ENCODE results near the gene SDCCAG8. TPM values are rescaled to one million over a fixed set of nuclear protein-coding genes. Genes with fewer than 3 reads are reported as not detected.
A peak's percentile ranks its signal among the peaks of the same experiment; 100 is the strongest.

SDCCAG8 gene
- total and polyA plus RNA-seq, 2 of the 8 experiments (the other 6 are each of a cell fraction or from before 2014, with no cell fraction given): 15.6 to 21.0 TPM

DNA sequence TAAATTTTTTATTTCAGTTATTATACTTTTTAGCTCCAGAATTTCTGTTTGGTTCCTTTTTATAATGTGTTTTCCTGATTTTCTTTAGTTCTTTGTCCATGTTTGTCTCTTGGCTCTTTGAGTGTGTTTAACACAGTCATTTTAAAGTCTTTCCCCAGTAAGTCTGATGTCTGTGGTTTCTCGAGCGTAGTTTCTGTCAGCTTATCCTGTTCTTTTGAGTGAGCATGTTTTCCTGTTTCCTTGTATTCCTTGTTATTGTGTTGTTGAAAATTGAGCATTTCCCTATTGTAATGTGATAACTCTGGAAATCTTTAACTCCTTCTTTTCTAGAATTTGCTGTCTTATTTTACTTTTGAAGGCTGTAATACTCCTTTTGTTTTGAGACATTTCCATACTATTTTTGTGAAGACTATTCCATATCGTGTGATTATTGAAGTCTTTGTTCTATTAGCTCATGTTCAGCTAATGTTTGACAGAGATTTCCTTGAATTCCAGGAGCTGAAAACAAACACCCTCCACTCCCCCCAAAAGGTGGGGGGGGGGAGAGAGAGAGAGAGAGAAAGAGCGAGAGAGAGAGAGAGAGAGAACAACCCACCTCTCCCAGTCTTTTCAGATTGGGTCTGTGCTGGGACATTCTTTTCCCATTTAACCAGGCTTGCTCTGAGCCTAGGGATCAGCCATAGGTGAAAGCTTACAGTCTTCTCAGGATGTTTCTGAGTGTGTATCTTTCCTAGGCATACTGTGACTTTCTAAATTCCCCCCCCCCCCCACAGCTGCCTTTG, 38.3 kb downstream of the SDCCAG8 start:
- Histone ChIP-seq H2BK12ac (ENCODE audit: low read depth, low read length) (no peak overlapping the region), H3K4me3 (ENCODE audit: extremely low read depth in 1 of 4, insufficient read depth in 2 of 4, low read depth in 3 of 4, low read length in 4 of 4) (no peak overlapping the region), H3K9me3 (ENCODE audit: insufficient read depth in 2 of 2, low read depth in 1 of 2, low read length in 1 of 2) (no peaks in the 10 kb centered on the region), H4K20me1 (replicated peaks in 1 of 2; ENCODE audit: control insufficient read depth in 1 of 2, insufficient read depth in 2 of 2, low read length in 2 of 2) (peaks cover 0 to 1% of the 10 kb centered on the region in 2 experiments), H3K27me3 (replicated peaks in 1 of 4; ENCODE audit: control insufficient read depth in 3 of 4, extremely low read depth in 1 of 4, insufficient read depth in 3 of 4, low read length in 3 of 4) (no peaks in the 10 kb centered on the region), H3K23ac (ENCODE audit: insufficient read length) (no peak overlapping the region), H2BK5ac (ENCODE audit: low read depth, low read length) (no peak overlapping the region), H2AK5ac (ENCODE audit: low read depth, low read length) (no peak overlapping the region), H3K18ac (ENCODE audit: extremely low read depth, low read length) (no peak overlapping the region), H3K36me3 (ENCODE audit: control insufficient read depth in 2 of 4, insufficient read depth in 4 of 4, low read length in 3 of 4) (no peaks in the 10 kb centered on the region), H3K14ac (ENCODE audit: insufficient read length) (no peak overlapping the region), H3K79me2 (ENCODE audit: control insufficient read depth in 1 of 2, insufficient read depth in 2 of 2, low read length in 2 of 2) (no peaks in the 10 kb centered on the region), H2BK15ac (ENCODE audit: low read length) (no peak overlapping the region), H3K9ac (replicated peaks in 1 of 4; ENCODE audit: extremely low read depth in 1 of 4, low read depth in 3 of 4, low read length in 3 of 4) (no peak overlapping the region), H3K56ac (replicated peaks; ENCODE audit: insufficient read length, low read depth, low read length) (no peak overlapping the region), H2AFZ (ENCODE audit: low read length) (no peak overlapping the region), H4K8ac (ENCODE audit: extremely low read depth, insufficient read depth, low read length) (no peak overlapping the region), H4K5ac (ENCODE audit: insufficient read length, low read depth, low read length) (no peak overlapping the region), H3K23me2 (ENCODE audit: low read depth, low read length) (no peaks in the 10 kb centered on the region), H3K27ac (ENCODE audit: low read depth, low read length) (no peak overlapping the region), H3K79me1 (ENCODE audit: low read depth, low read length) (no peaks in the 10 kb centered on the region), H2BK120ac (replicated peaks; ENCODE audit: low read depth, low read length) (no peak overlapping the region), H3K4me1 (replicated peaks in 1 of 4; ENCODE audit: control insufficient read depth in 3 of 4, insufficient read depth in 4 of 4, low read length in 3 of 4) (peaks cover 0 to 4% (median 0%) of the 10 kb centered on the region in 4 experiments; a peak in 1 of 7 replicates), H3K4me2 (ENCODE audit: insufficient read depth in 1 of 2, low read depth in 2 of 2, low read length in 2 of 2) (no peak overlapping the region), H4K91ac (replicated peaks; ENCODE audit: insufficient read length, low read length) (no peak overlapping the region), H3K4ac (replicated peaks; ENCODE audit: insufficient read length, low read depth, low read length) (no peak overlapping the region), H2BK20ac (ENCODE audit: low read length) (no peak overlapping the region)
- ChIA-PET POLR2A (ENCODE audit: partially characterized antibody) (no interaction called here), CTCF (ENCODE audit: partially characterized antibody) (interaction anchor here (0.6 kb wide), 1 partner anchor 8 kb away, joined by 3 read pairs; no protein-coding TSS in a partner anchor)
- WGBS, 2 experiments (ENCODE audit: extremely low coverage in 1 of 2, insufficient coverage in 1 of 2, insufficient read length in 1 of 2, insufficient replicate concordance in 2 of 2, low coverage in 1 of 2, low lambda C conversion rate in 2 of 2, missing lambda C conversion rate in 1 of 2): 75% methylated on average over 3 of the region's 4 CpGs; no CpG with 5 or more reads in 1 of the 2 experiments
- DNase-seq (ENCODE audit: low read depth in 1 of 2, low spot score in 2 of 2) (no peak), FAIRE-seq (no peak)
- TF ChIP-seq EP300 (IDR thresholded peaks at IDR 0.05; ENCODE audit: borderline replicate concordance in 1 of 2, low read depth in 2 of 2, low read length in 2 of 2): no peak
- peak; percentile 74 for TF ChIP-seq JUND (IDR thresholded peaks at IDR 0.05; ENCODE audit: low read length)

Data from H1 (cell line).